OCI-LY7 (cell line): ENCODE data around the gene SNAPC2.

Source experiments
- EZH2phosphoT487 ChIP-seq: fragments of 200-600 bp; sonication (generic); IDR thresholded peaks from 2 replicates; pipeline ENCODE4 v1.6.1; 2018; ENCODE audit warnings: low read depth, borderline replicate concordance, mild to moderate bottlenecking, mixed run types, antibody characterized with exemption, low read length, moderate library complexity, mixed read lengths
- TF ChIP-seq, protein P1 (sequence below): fragments of 200-600 bp; sonication (generic); conservative IDR thresholded peaks from 2 replicates; pipeline ENCODE4 v1.5.1; 2014; ENCODE audit warnings: mild to moderate bottlenecking, antibody characterized with exemption, low read length, moderate library complexity, mixed read lengths

DNA sequence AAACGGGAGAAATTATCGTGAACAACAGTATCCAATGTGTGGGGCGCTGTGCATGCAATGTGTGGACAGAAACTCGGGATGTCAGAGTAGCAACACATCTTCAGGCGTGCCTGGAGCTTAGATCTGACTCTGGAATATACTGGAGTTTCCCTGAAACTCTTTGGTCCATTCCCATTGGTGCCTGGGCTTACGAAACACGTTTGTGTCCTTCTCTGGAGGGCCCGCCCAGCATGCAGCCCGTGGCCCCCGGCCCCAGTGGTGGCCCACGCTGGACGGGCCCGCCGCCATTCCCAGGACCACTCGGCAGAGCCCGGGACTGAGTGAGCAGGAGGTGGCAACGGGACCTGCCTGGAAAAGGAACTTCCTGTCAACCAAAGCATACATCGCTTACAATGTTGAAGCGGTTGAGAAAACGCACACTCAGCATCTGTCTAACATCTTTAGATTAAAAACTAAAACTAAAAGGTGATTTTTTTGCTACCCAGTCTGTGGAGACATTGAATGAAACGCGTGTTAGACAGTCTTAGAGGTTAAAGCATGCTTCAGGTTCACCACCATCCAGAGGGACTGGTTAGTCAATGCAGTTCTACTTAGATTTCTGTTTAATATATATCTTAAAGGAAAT is 42.6 kb downstream of the SNAPC2 start:
- TF ChIP-seq, protein P1, sequence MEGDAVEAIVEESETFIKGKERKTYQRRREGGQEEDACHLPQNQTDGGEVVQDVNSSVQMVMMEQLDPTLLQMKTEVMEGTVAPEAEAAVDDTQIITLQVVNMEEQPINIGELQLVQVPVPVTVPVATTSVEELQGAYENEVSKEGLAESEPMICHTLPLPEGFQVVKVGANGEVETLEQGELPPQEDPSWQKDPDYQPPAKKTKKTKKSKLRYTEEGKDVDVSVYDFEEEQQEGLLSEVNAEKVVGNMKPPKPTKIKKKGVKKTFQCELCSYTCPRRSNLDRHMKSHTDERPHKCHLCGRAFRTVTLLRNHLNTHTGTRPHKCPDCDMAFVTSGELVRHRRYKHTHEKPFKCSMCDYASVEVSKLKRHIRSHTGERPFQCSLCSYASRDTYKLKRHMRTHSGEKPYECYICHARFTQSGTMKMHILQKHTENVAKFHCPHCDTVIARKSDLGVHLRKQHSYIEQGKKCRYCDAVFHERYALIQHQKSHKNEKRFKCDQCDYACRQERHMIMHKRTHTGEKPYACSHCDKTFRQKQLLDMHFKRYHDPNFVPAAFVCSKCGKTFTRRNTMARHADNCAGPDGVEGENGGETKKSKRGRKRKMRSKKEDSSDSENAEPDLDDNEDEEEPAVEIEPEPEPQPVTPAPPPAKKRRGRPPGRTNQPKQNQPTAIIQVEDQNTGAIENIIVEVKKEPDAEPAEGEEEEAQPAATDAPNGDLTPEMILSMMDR: no peak
- TF ChIP-seq EZH2phosphoT487: no peak
